ENCODE results near the gene KLHL25. TPM values are rescaled to one million over a fixed set of nuclear protein-coding genes. Genes with fewer than 3 reads are reported as not detected.

KLHL25 gene
- total and polyA plus RNA-seq, 4 donors, result 2.3 to 34.2 (median 11.4) TPM

GRCh38 chr15:85753261-85753660 lies 41.5 kb downstream of the KLHL25 start:
- DNase-seq (ENCODE audit: low spot score), result no peak
- peaks cover 6 to 17% (median 14%) of the 10 kb centered on the region in 4 donors for H3K4me1 ChIP-seq (ENCODE audit: control insufficient read depth in 4 of 4, insufficient read depth in 4 of 4, low read length in 3 of 4)
- H3K27ac ChIP-seq (ENCODE audit: low read depth in 1 of 2, low read length in 2 of 2), result no peak overlapping the region
- H3K9me3 ChIP-seq (ENCODE audit: control insufficient read depth in 4 of 4, low read length in 3 of 4), result no peaks in the 10 kb centered on the region
- no peak overlapping the region for H3K4me3 ChIP-seq (ENCODE audit: low read depth in 1 of 3, low read length in 3 of 3)
- H3K9ac ChIP-seq (ENCODE audit: low read depth in 1 of 2, low read length in 2 of 2), result no peak overlapping the region
- no peak for TF ChIP-seq FOXA2 (IDR thresholded peaks at IDR 0.05)
- no peak for TF ChIP-seq HNF4A (conservative IDR thresholded peaks at IDR 0.05)
- 94% methylated on average over 1 of the region's 1 CpG for WGBS
- H3K27me3 ChIP-seq (ENCODE audit: control insufficient read depth in 4 of 4, insufficient read depth in 4 of 4, low read length in 3 of 4), result no peaks in the 10 kb centered on the region
- H3K36me3 ChIP-seq (ENCODE audit: control insufficient read depth in 4 of 4, insufficient read depth in 3 of 4, low read depth in 1 of 4, low read length in 3 of 4), result peaks cover 0 to 5% (median under 1%) of the 10 kb centered on the region in 4 donors

- TF ChIP-seq YY1 (IDR thresholded peaks at IDR 0.05) (peak; percentile 30), EGR1 (IDR thresholded peaks at IDR 0.05; ENCODE audit: low read depth in 2 of 2) (no peak), SP1 (IDR thresholded peaks at IDR 0.05) (no peak), FOXA2 (IDR thresholded peaks at IDR 0.05) (no peak), RXRA (IDR thresholded peaks at IDR 0.05) (peak; percentile 66 to 69), HNF4A (conservative IDR thresholded peaks at IDR 0.05) (peak; percentile 37 to 48), MAX (IDR thresholded peaks at IDR 0.05) (peak; percentile 59), JUND (IDR thresholded peaks at IDR 0.05) (no peak), ZBTB33 (IDR thresholded peaks at IDR 0.05) (no peak), RAD21 (IDR thresholded peaks at IDR 0.05) (peak; percentile 34 to 66)
- Histone ChIP-seq H3K4me3 (ENCODE audit: low read depth in 1 of 3, low read length in 3 of 3) (no peak overlapping the region), H3K9me3 (ENCODE audit: control insufficient read depth in 4 of 4, low read length in 3 of 4) (no peaks in the 10 kb centered on the region), H3K36me3 (ENCODE audit: control insufficient read depth in 4 of 4, insufficient read depth in 3 of 4, low read depth in 1 of 4, low read length in 3 of 4) (peaks cover 0 to 13% (median 4%) of the 10 kb centered on the region in 4 donors), H3K27me3 (ENCODE audit: control insufficient read depth in 4 of 4, insufficient read depth in 4 of 4, low read length in 3 of 4) (no peaks in the 10 kb centered on the region), H3K27ac (ENCODE audit: low read depth in 1 of 2, low read length in 2 of 2) (peak overlapping the region in 1 of 2 donors; percentile 40), H3K9ac (ENCODE audit: low read depth in 1 of 2, low read length in 2 of 2) (no peak overlapping the region), H3K4me1 (ENCODE audit: control insufficient read depth in 4 of 4, insufficient read depth in 4 of 4, low read length in 3 of 4) (peaks cover 6 to 17% (median 12%) of the 10 kb centered on the region in 4 donors)
- DNase-seq (ENCODE audit: low spot score), result no peak
- WGBS, result 46% methylated on average over 8 of the region's 8 CpGs
These were observed 42.2 kb downstream of the KLHL25 start for GRCh38 chr15:85752491-85752961.

- Histone ChIP-seq H3K9me3 (ENCODE audit: control insufficient read depth in 4 of 4, low read length in 3 of 4) (no peaks in the 10 kb centered on the region), H3K9ac (ENCODE audit: low read depth in 1 of 2, low read length in 2 of 2) (no peak overlapping the region), H3K27ac (ENCODE audit: low read depth in 1 of 2, low read length in 2 of 2) (peak overlapping the region in 1 of 2 donors; percentile 40), H3K36me3 (ENCODE audit: control insufficient read depth in 4 of 4, insufficient read depth in 3 of 4, low read depth in 1 of 4, low read length in 3 of 4) (peaks cover under 1 to 17% (median 8%) of the 10 kb centered on the region in 4 donors), H3K4me3 (ENCODE audit: low read depth in 1 of 3, low read length in 3 of 3) (no peak overlapping the region), H3K27me3 (ENCODE audit: control insufficient read depth in 4 of 4, insufficient read depth in 4 of 4, low read length in 3 of 4) (no peaks in the 10 kb centered on the region), H3K4me1 (ENCODE audit: control insufficient read depth in 4 of 4, insufficient read depth in 4 of 4, low read length in 3 of 4) (peaks cover 6 to 17% (median 12%) of the 10 kb centered on the region in 4 donors)
- no peak for DNase-seq (ENCODE audit: low spot score)
- WGBS, result 90% methylated on average over 15 of the region's 15 CpGs
- no peak for TF ChIP-seq FOXA1 (IDR thresholded peaks at IDR 0.05)
- TF ChIP-seq ZBTB33 (IDR thresholded peaks at IDR 0.05), result no peak
- no peak for TF ChIP-seq HNF4A (conservative IDR thresholded peaks at IDR 0.05)
- TF ChIP-seq RXRA (IDR thresholded peaks at IDR 0.05), result no peak
- TF ChIP-seq HNF4G (IDR thresholded peaks at IDR 0.05), result no peak
- TF ChIP-seq TAF1 (conservative IDR thresholded peaks at IDR 0.05), result no peak
- no peak for TF ChIP-seq MAX (IDR thresholded peaks at IDR 0.05)
- no peak for TF ChIP-seq REST (IDR thresholded peaks at IDR 0.05)
- no peak for TF ChIP-seq YY1 (IDR thresholded peaks at IDR 0.05)
- no peak for TF ChIP-seq EGR1 (IDR thresholded peaks at IDR 0.05; ENCODE audit: low read depth in 2 of 2)
- TF ChIP-seq JUND (IDR thresholded peaks at IDR 0.05), result no peak
- TF ChIP-seq CTCF (IDR thresholded peaks at IDR 0.05; ENCODE audit: low read depth, low read length, missing input control), result no peak
- no peak for TF ChIP-seq RAD21 (IDR thresholded peaks at IDR 0.05)
- TF ChIP-seq FOXA2 (IDR thresholded peaks at IDR 0.05), result no peak
- no peak for TF ChIP-seq NR2F2 (IDR thresholded peaks at IDR 0.05)
- no peak for TF ChIP-seq SP1 (IDR thresholded peaks at IDR 0.05)
- no peak for TF ChIP-seq ATF3 (IDR thresholded peaks at IDR 0.05)
These were observed 42.6 kb downstream of the KLHL25 start for GRCh38 chr15:85752124-85752475.
